B cell (primary cell): ENCODE measurements around the gene GPA33.

Source experiments
- EZH2 ChIP-seq: IDR thresholded peaks from 2 replicates; pipeline ENCODE4 v1.6.1; 2012; ENCODE audit warnings: borderline replicate concordance, low read depth, mild to moderate bottlenecking, moderate library complexity, low read length; ENCODE audit not compliant: insufficient read depth, poor library complexity, severe bottlenecking
- TF ChIP-seq, protein P1 (sequence below): fragments of 200-600 bp; IDR thresholded peaks from one replicate; pipeline ENCODE4 v1.8.0; 2022; ENCODE audit warnings: antibody characterized with exemption, mild to moderate bottlenecking

DNA sequence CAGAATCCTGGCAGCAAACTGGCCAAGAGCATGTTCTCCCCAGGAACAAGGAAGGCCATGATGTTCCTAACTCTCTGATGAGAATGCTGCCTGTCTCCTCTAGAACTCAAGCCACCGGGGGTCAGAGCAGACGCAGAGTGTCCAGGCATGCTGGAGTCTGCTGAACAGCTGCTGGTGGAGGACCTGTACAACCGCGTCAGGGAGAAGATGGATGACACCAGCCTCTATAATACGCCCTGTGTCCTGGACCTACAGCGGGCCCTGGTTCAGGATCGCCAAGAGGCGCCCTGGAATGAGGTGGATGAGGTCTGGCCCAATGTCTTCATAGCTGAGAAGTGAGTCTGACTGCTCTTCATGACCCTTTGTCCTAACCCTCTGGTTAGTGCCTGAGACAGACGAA lies 27.0 kb upstream of the GPA33 start:
- TF ChIP-seq, protein P1, sequence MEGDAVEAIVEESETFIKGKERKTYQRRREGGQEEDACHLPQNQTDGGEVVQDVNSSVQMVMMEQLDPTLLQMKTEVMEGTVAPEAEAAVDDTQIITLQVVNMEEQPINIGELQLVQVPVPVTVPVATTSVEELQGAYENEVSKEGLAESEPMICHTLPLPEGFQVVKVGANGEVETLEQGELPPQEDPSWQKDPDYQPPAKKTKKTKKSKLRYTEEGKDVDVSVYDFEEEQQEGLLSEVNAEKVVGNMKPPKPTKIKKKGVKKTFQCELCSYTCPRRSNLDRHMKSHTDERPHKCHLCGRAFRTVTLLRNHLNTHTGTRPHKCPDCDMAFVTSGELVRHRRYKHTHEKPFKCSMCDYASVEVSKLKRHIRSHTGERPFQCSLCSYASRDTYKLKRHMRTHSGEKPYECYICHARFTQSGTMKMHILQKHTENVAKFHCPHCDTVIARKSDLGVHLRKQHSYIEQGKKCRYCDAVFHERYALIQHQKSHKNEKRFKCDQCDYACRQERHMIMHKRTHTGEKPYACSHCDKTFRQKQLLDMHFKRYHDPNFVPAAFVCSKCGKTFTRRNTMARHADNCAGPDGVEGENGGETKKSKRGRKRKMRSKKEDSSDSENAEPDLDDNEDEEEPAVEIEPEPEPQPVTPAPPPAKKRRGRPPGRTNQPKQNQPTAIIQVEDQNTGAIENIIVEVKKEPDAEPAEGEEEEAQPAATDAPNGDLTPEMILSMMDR = no peak
- no peak for TF ChIP-seq EZH2
